Left ventricle myocardium superior (tissue), 1 donor: ENCODE measurements around the gene CHST8. TPM values are rescaled to one million over a fixed set of nuclear protein-coding genes. Genes with fewer than 3 reads are reported as not detected.

ENCODE experiments used
- total RNA-seq: library from RNA; stranded (reverse); fragmentation: NEBNext Ultra II Directional; extraction: Animal tissue kit (Norgen Biotek cat#: 25700); gene quantifications from one replicate; pipeline ENCODE4 v1.2.1, GENCODE V29; 2021
- donor health status: DM: no; HTN: yes; CAD: no; lungs with severe emphysema.

CHST8 gene
- total RNA-seq, 1 donor from 2014 or later: not detected

Other genes starting within 250 kb of the CHST8 start
- gene CEBPG, start 248.2 kb upstream of the CHST8 start, total RNA-seq: 17.0 TPM
- gene PEPD, start 100.2 kb upstream of the CHST8 start, total RNA-seq: 27.3 TPM
- 9.6 TPM for gene KCTD15, start 174.9 kb downstream of the CHST8 start, total RNA-seq